SK-N-SH (cell line): ENCODE measurements around the gene NETO2. TPM values are rescaled to one million over a fixed set of nuclear protein-coding genes. Genes with fewer than 3 reads are reported as not detected.

Experiments used
- CTCF ChIA-PET: fragments of 300-600, 350-600 bp; formaldehyde crosslinking; extraction: SDS; loops from one replicate; lab custom pipeline; 2021; lab: Yijun Ruan, JAX
- POLR2A ChIA-PET: fragments of 350-600 bp; sonication (Branson Sonifier 250); formaldehyde crosslinking; extraction: SDS; loops from one replicate; lab custom pipeline; 2020; ENCODE audit warnings: antibody characterized with exemption, inconsistent platforms; lab: Yijun Ruan, JAX
- DNase-seq: peaks from one replicate; pipeline ENCODE4 v3.0.0; 2012
- H2AFZ ChIP-seq: fragments of 200-600 bp; sonication (generic); 2 replicates; pipeline ENCODE4 v1.8.1; 2016; ENCODE audit warnings: antibody characterized with exemption, mild to moderate bottlenecking, low read depth
- H3F3A ChIP-seq: fragments of 200-600 bp; sonication (generic); replicated peaks from 2 replicates; pipeline ENCODE3; 2016; ENCODE audit warnings: antibody characterized with exemption, mild to moderate bottlenecking; ENCODE audit not compliant: insufficient read depth
- H3K27ac ChIP-seq, 2 experiments: fragments of 200-500 bp in 1 of 2; fragments of 200-600 bp in 1 of 2; sonication (Bioruptor generic) in 1 of 2; sonication (generic), shearing (Covaris generic) in 1 of 2; 2 replicates each; pipeline versions ENCODE4 v1.5.1 to v1.6.1; 2014 to 2016; ENCODE audit warnings: low read depth in 2 of 2, inconsistent platforms in 1 of 2, low read length in 1 of 2, mild to moderate bottlenecking in 1 of 2, mixed read lengths in 1 of 2
- H3K27me3 ChIP-seq: fragments of 200-600 bp; sonication (generic), shearing (Covaris generic); 2 replicates; pipeline ENCODE4 v1.6.1; 2016; ENCODE audit warnings: mixed run types; ENCODE audit not compliant: insufficient read depth
- H3K36me3 ChIP-seq, 2 experiments: fragments of 200-500 bp in 1 of 2; fragments of 200-600 bp in 1 of 2; sonication (Bioruptor generic) in 1 of 2; sonication (generic) in 1 of 2; replicated peaks in 1 of 2; 2 replicates each; pipeline versions ENCODE3 to v1.5.1; 2014 to 2016; ENCODE audit warnings: low read length in 1 of 2, mild to moderate bottlenecking in 1 of 2; ENCODE audit not compliant: insufficient read depth in 2 of 2, control insufficient read depth in 1 of 2
- H3K4me1 ChIP-seq, 2 experiments: fragments of 200-500 bp in 1 of 2; fragments of 200-600 bp in 1 of 2; sonication (Bioruptor generic) in 1 of 2; sonication (generic), shearing (Covaris generic) in 1 of 2; 2 replicates each; pipeline versions ENCODE4 v1.5.1 to v1.6.1; 2014 to 2016; ENCODE audit warnings: low read depth in 1 of 2, low read length in 1 of 2, mixed run types in 1 of 2; ENCODE audit not compliant: insufficient read depth in 2 of 2, control insufficient read depth in 1 of 2
- H3K4me2 ChIP-seq: fragments of 200-600 bp; sonication (generic), shearing (Covaris generic); 2 replicates; pipeline ENCODE4 v1.6.1; 2017; ENCODE audit warnings: mixed run types
- H3K4me3 ChIP-seq, 2 experiments: fragments of 200-500 bp in 1 of 2; fragments of 200-600 bp in 1 of 2; sonication (Bioruptor generic) in 1 of 2; sonication (generic), shearing (Covaris generic) in 1 of 2; 2 replicates each; pipeline versions ENCODE4 v1.5.1 to v1.8.1; 2014 to 2016; ENCODE audit warnings: low read depth in 2 of 2, inconsistent platforms in 1 of 2, low read length in 1 of 2, mild to moderate bottlenecking in 1 of 2, mixed read lengths in 1 of 2, moderate library complexity in 1 of 2
- H3K79me2 ChIP-seq: fragments of 200-600 bp; sonication (generic); 2 replicates; pipeline ENCODE4 v1.8.1; 2017; ENCODE audit warnings: mild to moderate bottlenecking; ENCODE audit not compliant: insufficient read depth
- H3K9ac ChIP-seq: fragments of 200-600 bp; sonication (generic); 2 replicates; pipeline ENCODE4 v1.6.1; 2017; ENCODE audit warnings: mixed run types
- H3K9me2 ChIP-seq: fragments of 200-600 bp; sonication (generic); 2 replicates; pipeline ENCODE4 v1.6.1; 2017; ENCODE audit warnings: mixed run types
- H3K9me3 ChIP-seq: fragments of 200-600 bp; sonication (generic); 2 replicates; pipeline ENCODE4 v1.6.1; 2017; ENCODE audit warnings: mixed run types, mild to moderate bottlenecking, moderate library complexity
- H4K20me1 ChIP-seq: fragments of 200-600 bp; sonication (generic); 2 replicates; pipeline ENCODE4 v1.6.1; 2017; ENCODE audit warnings: mild to moderate bottlenecking, mixed run types; ENCODE audit not compliant: insufficient read depth
- CHD2 ChIP-seq: fragments of 150-350 bp; IDR thresholded peaks from 2 replicates; pipeline ENCODE4 v1.6.1; 2018; ENCODE audit warnings: low read length; ENCODE audit not compliant: partially characterized antibody
- EZH2phosphoT487 ChIP-seq: fragments of 200-600 bp; sonication (generic); IDR thresholded peaks from 2 replicates; pipeline ENCODE4 v1.6.1; 2017; ENCODE audit warnings: low read depth, mixed run types, mild to moderate bottlenecking, antibody characterized with exemption, moderate library complexity, borderline replicate concordance
- FOXJ3 ChIP-seq: sonication (generic); formaldehyde crosslinking; IDR thresholded peaks from 2 replicates; pipeline ENCODE4 v1.5.1; 2020; ENCODE audit warnings: mild to moderate bottlenecking, missing genetic modification reagents
- MXI1 ChIP-seq: IDR thresholded peaks from 2 replicates; pipeline ENCODE4 v1.6.1; 2012; ENCODE audit warnings: mild to moderate bottlenecking, low read depth, low read length, improper control_type of control experiment
- NFIC ChIP-seq: IDR thresholded peaks from 2 replicates; pipeline ENCODE4 v1.4.0; 2012; ENCODE audit warnings: borderline replicate concordance
- NRF1 ChIP-seq: IDR thresholded peaks from 2 replicates; pipeline ENCODE4 v1.6.1; 2012; ENCODE audit warnings: low read depth, mild to moderate bottlenecking, low read length
- PBX3 ChIP-seq: IDR thresholded peaks from 2 replicates; pipeline ENCODE4; 2012
- RCOR1 ChIP-seq: fragments of 150-350 bp; IDR thresholded peaks from 2 replicates; pipeline ENCODE4 v1.6.1; 2017; ENCODE audit warnings: antibody characterized with exemption, low read length
- RFX5 ChIP-seq: IDR thresholded peaks from 2 replicates; pipeline ENCODE4 v1.6.1; 2012; ENCODE audit warnings: mild to moderate bottlenecking, improper control_type of control experiment, low read length
- SIN3A ChIP-seq: IDR thresholded peaks from 2 replicates; pipeline ENCODE4 v1.6.1; 2012; ENCODE audit warnings: low read depth, mild to moderate bottlenecking, low read length, moderate library complexity, borderline replicate concordance
- SMC3 ChIP-seq: IDR thresholded peaks from 2 replicates; pipeline ENCODE4 v1.6.1; 2012; ENCODE audit warnings: low read depth, low read length, improper control_type of control experiment
- TCF12 ChIP-seq: IDR thresholded peaks from 2 replicates; pipeline ENCODE4 v1.4.0; 2012
- TEAD4 ChIP-seq: IDR thresholded peaks from 2 replicates; pipeline ENCODE4 v1.4.0; 2012; ENCODE audit warnings: mild to moderate bottlenecking, borderline replicate concordance; ENCODE audit not compliant: insufficient read depth
- ZBTB33 ChIP-seq: IDR thresholded peaks from 2 replicates; pipeline ENCODE4 v1.4.0; 2012; ENCODE audit warnings: low read depth, borderline replicate concordance
- WGBS: methylation state at CpG from one replicate; pipeline ENCODE4 v1.1.6; 2017; ENCODE audit warnings: low lambda C conversion rate; 5-methylcytosine and 5-hydroxymethylcytosine counted together
- polyA plus RNA-seq, 3 experiments: library from polyadenylated mRNA; depleted of rRNA; stranded (reverse); fragments of >200 nt; gene quantifications; 2 replicates each; pipeline ENCODE4 v1.2.3, GENCODE V29; 2012
- TF ChIP-seq, protein P1 (sequence below): IDR thresholded peaks from 2 replicates; pipeline ENCODE4 v1.4.0; 2012; ENCODE audit warnings: low read depth
- TF ChIP-seq, protein P2 (sequence below): fragments of 150-350 bp; IDR thresholded peaks from 2 replicates; pipeline ENCODE4 v1.6.1; 2017; ENCODE audit warnings: antibody characterized with exemption, low read length, low read depth, borderline replicate concordance

NETO2 gene
- polyA plus RNA-seq, 1 of the 3 experiments (the other 2 are of a cell fraction), result 48.8 TPM

- CTCF ChIA-PET, result interaction anchor here (0.8 to 1.2 kb wide), 3 partner anchors 16 to 1095 kb away, joined by 3 to 6 read pairs (median 4); partner anchors contain the start of gene ABCC12
- Histone ChIP-seq H3K27me3 (no peaks in the 10 kb centered on the region), H3K9me2 (no peaks in the 10 kb centered on the region)
- TF ChIP-seq FOXJ3 (CRISPR knock-in tag) (no peak), RCOR1 (no peak), SIN3A (no peak), TEAD4 (no peak), CHD2 (no peak), EZH2phosphoT487 (no peak), NFIC (no peak), NRF1 (no peak), TCF12 (no peak), SMC3 (no peak), RFX5 (no peak), ZBTB33 (no peak), PBX3 (no peak), MXI1 (no peak)
- TF ChIP-seq, protein P1, sequence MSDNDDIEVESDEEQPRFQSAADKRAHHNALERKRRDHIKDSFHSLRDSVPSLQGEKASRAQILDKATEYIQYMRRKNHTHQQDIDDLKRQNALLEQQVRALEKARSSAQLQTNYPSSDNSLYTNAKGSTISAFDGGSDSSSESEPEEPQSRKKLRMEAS, result no peak
- TF ChIP-seq, protein P2, sequence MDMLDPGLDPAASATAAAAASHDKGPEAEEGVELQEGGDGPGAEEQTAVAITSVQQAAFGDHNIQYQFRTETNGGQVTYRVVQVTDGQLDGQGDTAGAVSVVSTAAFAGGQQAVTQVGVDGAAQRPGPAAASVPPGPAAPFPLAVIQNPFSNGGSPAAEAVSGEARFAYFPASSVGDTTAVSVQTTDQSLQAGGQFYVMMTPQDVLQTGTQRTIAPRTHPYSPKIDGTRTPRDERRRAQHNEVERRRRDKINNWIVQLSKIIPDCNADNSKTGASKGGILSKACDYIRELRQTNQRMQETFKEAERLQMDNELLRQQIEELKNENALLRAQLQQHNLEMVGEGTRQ, result no peak
- TF ChIP-seq, all 33 proteins: peak for 0
- POLR2A ChIA-PET, result no interaction called here
- WGBS, result 80% methylated on average over 2 of the region's 3 CpGs
- Histone ChIP-seq H3K9me3 (no peaks in the 10 kb centered on the region), H3F3A (no peaks in the 10 kb centered on the region), H3K4me1 (no peaks in the 10 kb centered on the region; a peak in 1 of 4 replicates), H3K9ac (no peak overlapping the region), H3K4me2 (no peak overlapping the region), H3K27ac (no peak overlapping the region), H3K36me3 (no peaks in the 10 kb centered on the region), H4K20me1 (no peaks in the 10 kb centered on the region), H3K79me2 (no peaks in the 10 kb centered on the region), H3K4me3 (no peak overlapping the region), H2AFZ (no peak overlapping the region)
- DNase-seq, result no peak
These were observed 83.1 kb downstream of the NETO2 start for GRCh38 chr16:47060596-47060995.
